ENCODE results near the gene AFG3L2. TPM values are rescaled to one million over a fixed set of nuclear protein-coding genes. Genes with fewer than 3 reads are reported as not detected.

AFG3L2 gene
- total RNA-seq, 1 experiment from 2014 or later: 42.3 TPM

- H3K4me3 ChIP-seq: no peak overlapping the region
- no peaks in the 10 kb centered on the region for H3K27me3 ChIP-seq
- no peak for DNase-seq
- no peaks in the 10 kb centered on the region for H3K9me3 ChIP-seq (replicated peaks)
- peaks cover 16% of the 10 kb centered on the region; the same call in 1 of the 2 replicates for H3K36me3 ChIP-seq
- no peaks in the 10 kb centered on the region for H3K4me1 ChIP-seq
- H3K27ac ChIP-seq: no peak overlapping the region
These were observed 17.5 kb downstream of the AFG3L2 start for GRCh38 chr18:12359515-12359927.

DNA sequence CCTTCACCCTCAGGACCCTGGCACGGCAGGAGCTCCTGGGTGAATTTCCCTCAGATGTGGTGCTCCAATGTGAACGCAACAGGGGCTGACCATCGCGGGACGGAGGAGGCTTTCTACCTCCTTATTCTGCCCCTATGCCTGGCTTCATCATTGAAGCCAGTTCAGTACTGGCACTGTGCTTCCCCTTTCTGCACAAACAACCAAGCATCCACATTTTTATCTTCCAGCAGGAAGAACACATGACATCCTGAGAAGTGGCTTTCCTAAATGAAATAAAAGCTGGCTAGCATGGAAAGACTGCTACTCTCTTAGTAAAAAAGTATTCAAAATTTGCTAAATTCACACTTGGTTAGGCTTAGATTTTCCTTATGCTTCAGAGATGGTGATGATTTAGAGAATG lies 24.8 kb downstream of the AFG3L2 start:
- Histone ChIP-seq H3K27ac (no peak overlapping the region), H3K4me3 (no peak overlapping the region), H3K36me3 (peaks cover 20% of the 10 kb centered on the region), H3K9me3 (replicated peaks) (no peaks in the 10 kb centered on the region), H3K27me3 (no peaks in the 10 kb centered on the region), H3K4me1 (no peaks in the 10 kb centered on the region)
- no peak for DNase-seq

DNA sequence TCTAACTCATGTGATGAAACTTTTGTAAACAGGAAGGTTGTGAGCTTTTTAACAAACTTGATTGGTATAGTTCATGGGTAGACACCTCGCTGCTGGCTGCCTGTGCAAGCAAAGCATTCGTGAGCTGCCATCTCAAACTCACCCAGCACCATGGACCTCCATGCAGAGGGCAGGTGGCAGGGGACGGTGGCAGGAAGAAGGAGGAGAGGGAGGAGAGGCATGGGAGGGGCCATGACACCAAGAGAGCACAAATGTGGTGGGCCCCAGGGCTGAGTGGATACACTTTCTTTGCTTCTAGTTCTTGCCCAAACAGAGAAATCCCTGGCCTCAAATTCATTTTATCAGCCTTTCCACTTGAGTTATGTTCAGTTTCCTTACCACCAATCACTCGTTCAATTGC lies 29.1 kb downstream of the AFG3L2 start:
- Histone ChIP-seq H3K36me3 (peaks cover 24% of the 10 kb centered on the region), H3K4me3 (no peak overlapping the region), H3K27me3 (no peaks in the 10 kb centered on the region), H3K9me3 (replicated peaks) (no peaks in the 10 kb centered on the region), H3K27ac (no peak overlapping the region), H3K4me1 (no peaks in the 10 kb centered on the region)
- no peak for DNase-seq

DNA sequence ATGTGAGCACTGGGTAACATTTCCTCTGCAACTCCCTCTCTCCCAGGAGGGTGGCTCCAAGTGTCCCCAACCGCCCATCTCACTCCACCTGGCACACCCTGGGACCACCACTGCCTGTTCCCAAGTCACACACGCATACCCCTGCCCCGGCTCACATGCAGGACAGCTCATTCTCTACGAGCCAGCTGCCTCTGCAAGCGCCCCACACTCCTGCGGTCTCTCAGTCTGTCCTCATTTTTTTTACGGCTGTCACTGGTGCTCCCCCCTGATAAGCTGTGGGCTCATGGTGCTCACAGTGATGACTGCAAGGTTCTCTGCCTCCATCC lies 30.8 kb downstream of the AFG3L2 start:
- Histone ChIP-seq H3K36me3 (peaks cover 18% of the 10 kb centered on the region), H3K27me3 (no peaks in the 10 kb centered on the region), H3K9me3 (replicated peaks) (no peaks in the 10 kb centered on the region), H3K4me3 (no peak overlapping the region), H3K4me1 (no peaks in the 10 kb centered on the region), H3K27ac (no peak overlapping the region)
- no peak for DNase-seq

DNA sequence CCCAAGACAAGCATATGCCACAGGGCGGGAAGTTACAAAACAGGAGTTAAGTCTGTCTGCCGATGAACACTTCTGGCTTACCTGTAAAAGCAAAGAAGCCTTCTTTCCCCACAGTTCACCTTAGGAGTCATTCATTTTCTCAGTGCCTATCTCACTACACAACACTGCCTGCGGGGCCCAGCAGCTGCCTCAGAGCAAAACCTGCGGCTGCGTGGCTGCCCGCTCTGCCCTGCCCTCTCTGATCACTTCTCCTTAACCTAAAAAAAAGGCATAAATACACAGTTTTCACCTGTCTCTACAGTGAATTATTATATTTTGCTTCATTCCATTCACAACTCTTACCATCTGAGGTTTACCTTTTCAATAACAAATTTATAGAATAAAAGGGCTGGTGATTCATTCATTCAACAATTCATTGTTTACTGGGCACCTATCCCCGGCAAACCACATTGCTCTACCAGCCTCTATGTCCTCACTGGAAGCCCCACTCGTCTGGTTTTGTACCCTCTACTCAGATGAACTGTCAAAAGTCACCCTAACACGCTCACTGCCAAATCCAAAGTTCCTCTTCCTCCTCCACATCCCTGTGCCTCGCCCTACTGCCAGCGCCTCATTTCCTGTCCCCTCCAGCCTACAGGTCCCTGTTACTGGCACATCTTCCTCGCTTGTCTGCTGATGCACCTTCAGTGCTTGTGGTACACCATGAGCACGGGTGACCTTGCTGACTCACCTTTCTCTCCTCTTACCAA lies 31.4 kb downstream of the AFG3L2 start:
- Histone ChIP-seq H3K9me3 (replicated peaks) (no peaks in the 10 kb centered on the region), H3K4me1 (no peaks in the 10 kb centered on the region), H3K27me3 (no peaks in the 10 kb centered on the region), H3K4me3 (no peak overlapping the region), H3K36me3 (peaks cover 14% of the 10 kb centered on the region), H3K27ac (no peak overlapping the region)
- no peak for DNase-seq

GRCh38 chr18:12342661-12343060 lies 34.4 kb downstream of the AFG3L2 start:
- Histone ChIP-seq H3K27me3 (no peaks in the 10 kb centered on the region), H3K36me3 (peaks cover 9% of the 10 kb centered on the region), H3K27ac (no peak overlapping the region), H3K4me1 (no peaks in the 10 kb centered on the region), H3K4me3 (no peak overlapping the region), H3K9me3 (replicated peaks) (no peaks in the 10 kb centered on the region)
- DNase-seq: no peak

GRCh38 chr18:12340945-12341660 lies 35.9 kb downstream of the AFG3L2 start:
- Histone ChIP-seq H3K4me1 (peaks cover 4% of the 10 kb centered on the region; the same call in 1 of the 2 replicates), H3K9me3 (replicated peaks) (no peaks in the 10 kb centered on the region)

DNA sequence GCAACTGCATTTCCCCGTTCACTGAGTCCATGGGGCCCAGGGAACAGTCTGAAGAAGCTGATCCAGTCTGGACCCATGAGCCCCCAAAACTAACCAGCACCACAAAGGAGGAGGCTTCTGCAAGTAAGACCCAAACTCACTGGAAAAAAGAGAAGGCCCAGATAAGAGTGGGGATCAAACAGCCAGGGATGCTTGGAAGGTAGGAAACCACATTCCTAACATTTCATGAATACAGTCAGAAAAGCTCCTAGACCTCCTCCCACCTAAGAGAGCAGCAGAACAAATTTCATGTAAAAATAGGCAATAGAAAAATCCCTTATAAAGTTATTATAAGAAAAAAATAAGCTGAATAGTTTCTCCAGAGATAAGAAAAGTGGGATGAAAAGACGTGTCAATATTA lies 38.6 kb downstream of the AFG3L2 start:
- no peak for DNase-seq

More at GRCh38 chr18:12340945-12341660, 35.9 kb downstream of the AFG3L2 start:
- H3K27ac ChIP-seq: no peak overlapping the region
- peaks cover 9% of the 10 kb centered on the region for H3K36me3 ChIP-seq
- DNase-seq: no peak
- no peak overlapping the region for H3K4me3 ChIP-seq
- no peaks in the 10 kb centered on the region for H3K27me3 ChIP-seq

GRCh38 chr18:12336887-12337286 lies 40.1 kb downstream of the AFG3L2 start:
- Histone ChIP-seq H3K4me3 (no peak overlapping the region), H3K27ac (no peak overlapping the region), H3K4me1 (peaks cover 4% of the 10 kb centered on the region; the same call in 1 of the 2 replicates), H3K27me3 (no peaks in the 10 kb centered on the region), H3K9me3 (replicated peaks) (no peaks in the 10 kb centered on the region), H3K36me3 (no peaks in the 10 kb centered on the region; the same call in 1 of the 2 replicates)
- DNase-seq: no peak

More for the DNA sequence above, 38.6 kb downstream of the AFG3L2 start:
- peaks cover 4% of the 10 kb centered on the region; the same call in 1 of the 2 replicates for H3K4me1 ChIP-seq
- no peak overlapping the region for H3K4me3 ChIP-seq
- H3K27ac ChIP-seq: no peak overlapping the region
- H3K27me3 ChIP-seq: no peaks in the 10 kb centered on the region
- H3K9me3 ChIP-seq (replicated peaks): no peaks in the 10 kb centered on the region
- H3K36me3 ChIP-seq: no peaks in the 10 kb centered on the region; the same call in 1 of the 2 replicates

GRCh38 chr18:12336171-12336613 lies 40.8 kb downstream of the AFG3L2 start:
- Histone ChIP-seq H3K4me3 (no peak overlapping the region), H3K9me3 (replicated peaks) (no peaks in the 10 kb centered on the region), H3K36me3 (no peaks in the 10 kb centered on the region; the same call in 1 of the 2 replicates), H3K27me3 (no peaks in the 10 kb centered on the region), H3K27ac (no peak overlapping the region), H3K4me1 (peaks cover 4% of the 10 kb centered on the region; the same call in 1 of the 2 replicates)
- DNase-seq: no peak

GRCh38 chr18:12335503-12335902 lies 41.5 kb downstream of the AFG3L2 start:
- no peaks in the 10 kb centered on the region for H3K9me3 ChIP-seq (replicated peaks)
- H3K27ac ChIP-seq: no peak overlapping the region
- H3K4me1 ChIP-seq: peaks cover 4% of the 10 kb centered on the region; the same call in 1 of the 2 replicates
- no peak overlapping the region for H3K4me3 ChIP-seq
- H3K27me3 ChIP-seq: no peaks in the 10 kb centered on the region
- no peak for DNase-seq
- no peaks in the 10 kb centered on the region; the same call in 1 of the 2 replicates for H3K36me3 ChIP-seq

DNA sequence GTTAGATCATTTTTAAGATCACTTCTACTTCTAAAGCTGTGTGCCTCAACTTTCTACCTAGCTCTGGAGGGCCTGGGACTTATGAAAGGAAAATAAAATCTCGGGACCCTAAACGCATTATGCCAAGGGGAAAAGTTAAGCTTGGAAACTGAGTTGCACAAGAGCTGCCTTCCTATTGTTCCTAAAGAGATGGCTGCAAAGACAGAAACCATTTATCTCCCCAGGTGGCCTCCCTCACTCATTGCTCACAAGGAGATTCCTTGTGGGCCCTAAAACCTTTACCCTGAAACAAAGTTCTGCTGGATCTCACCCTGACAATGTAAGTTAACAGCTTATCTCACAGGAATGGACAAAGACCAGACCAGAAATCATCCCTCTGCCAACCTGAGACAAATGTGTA lies 42.2 kb downstream of the AFG3L2 start:
- peaks cover 4% of the 10 kb centered on the region; the same call in 1 of the 2 replicates for H3K4me1 ChIP-seq
- no peaks in the 10 kb centered on the region; the same call in 1 of the 2 replicates for H3K36me3 ChIP-seq
- H3K9me3 ChIP-seq (replicated peaks): no peaks in the 10 kb centered on the region
- H3K4me3 ChIP-seq: no peak overlapping the region
- H3K27ac ChIP-seq: no peak overlapping the region
- DNase-seq: no peak
- no peaks in the 10 kb centered on the region for H3K27me3 ChIP-seq

DNA sequence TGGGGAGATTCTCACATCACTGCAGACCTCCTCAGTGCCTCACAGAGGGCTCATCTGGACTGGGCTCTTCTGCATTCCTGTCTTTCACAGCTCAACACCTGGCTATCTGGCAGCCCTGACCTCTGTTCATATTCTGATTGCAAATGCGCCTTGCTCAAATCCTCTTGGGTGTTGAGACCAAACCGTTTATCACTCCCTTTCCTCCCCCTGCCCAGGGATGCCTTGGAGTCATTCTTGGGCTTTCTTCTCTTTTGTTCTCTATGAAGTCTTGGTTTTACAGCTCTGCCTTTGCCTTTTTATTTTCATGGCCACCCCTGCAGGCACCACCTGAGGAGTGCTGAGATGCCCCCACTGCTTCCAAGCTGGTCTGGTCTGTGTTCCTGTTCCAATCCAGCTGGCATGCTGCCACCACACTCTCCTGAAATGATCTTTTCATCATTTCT lies 42.6 kb downstream of the AFG3L2 start:
- H3K27me3 ChIP-seq: no peaks in the 10 kb centered on the region
- no peak for DNase-seq

GRCh38 chr18:12333506-12334290 lies 43.3 kb downstream of the AFG3L2 start:
- peaks cover 1% of the 10 kb centered on the region for H3K36me3 ChIP-seq
- no peak overlapping the region for H3K4me3 ChIP-seq
- DNase-seq: no peak
- H3K27me3 ChIP-seq: no peaks in the 10 kb centered on the region
- H3K27ac ChIP-seq: no peak overlapping the region
- H3K9me3 ChIP-seq (replicated peaks): no peaks in the 10 kb centered on the region
- peaks cover 4% of the 10 kb centered on the region; the same call in 1 of the 2 replicates for H3K4me1 ChIP-seq

More for the DNA sequence above, 42.6 kb downstream of the AFG3L2 start:
- no peaks in the 10 kb centered on the region for H3K9me3 ChIP-seq (replicated peaks)
- H3K4me3 ChIP-seq: no peak overlapping the region
- H3K27ac ChIP-seq: no peak overlapping the region
- H3K36me3 ChIP-seq: no peaks in the 10 kb centered on the region; the same call in 1 of the 2 replicates
- peaks cover 4% of the 10 kb centered on the region; the same call in 1 of the 2 replicates for H3K4me1 ChIP-seq
